Measurements from ENCODE around the gene SPEG.

DNA sequence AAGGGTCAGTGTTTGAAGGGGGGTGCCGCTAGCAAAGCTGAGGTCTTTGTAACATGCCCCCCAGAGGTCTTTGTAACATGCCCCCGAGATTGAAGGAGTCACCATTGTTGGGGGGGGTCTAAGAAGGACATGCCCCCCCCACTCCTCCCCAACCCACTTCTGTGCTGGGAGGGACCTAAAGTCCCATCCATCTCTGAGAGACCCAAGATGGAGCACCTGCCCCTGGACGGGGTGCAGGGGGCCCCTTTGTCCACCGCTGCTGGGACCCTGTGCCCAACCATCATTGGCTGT lies 73.7 kb downstream of the SPEG start:
- no peak for TF ChIP-seq EZH2 (IDR thresholded peaks at IDR 0.05; ENCODE audit: borderline replicate concordance, low read depth, low read length, severe bottlenecking)
- TF ChIP-seq, protein P1, sequence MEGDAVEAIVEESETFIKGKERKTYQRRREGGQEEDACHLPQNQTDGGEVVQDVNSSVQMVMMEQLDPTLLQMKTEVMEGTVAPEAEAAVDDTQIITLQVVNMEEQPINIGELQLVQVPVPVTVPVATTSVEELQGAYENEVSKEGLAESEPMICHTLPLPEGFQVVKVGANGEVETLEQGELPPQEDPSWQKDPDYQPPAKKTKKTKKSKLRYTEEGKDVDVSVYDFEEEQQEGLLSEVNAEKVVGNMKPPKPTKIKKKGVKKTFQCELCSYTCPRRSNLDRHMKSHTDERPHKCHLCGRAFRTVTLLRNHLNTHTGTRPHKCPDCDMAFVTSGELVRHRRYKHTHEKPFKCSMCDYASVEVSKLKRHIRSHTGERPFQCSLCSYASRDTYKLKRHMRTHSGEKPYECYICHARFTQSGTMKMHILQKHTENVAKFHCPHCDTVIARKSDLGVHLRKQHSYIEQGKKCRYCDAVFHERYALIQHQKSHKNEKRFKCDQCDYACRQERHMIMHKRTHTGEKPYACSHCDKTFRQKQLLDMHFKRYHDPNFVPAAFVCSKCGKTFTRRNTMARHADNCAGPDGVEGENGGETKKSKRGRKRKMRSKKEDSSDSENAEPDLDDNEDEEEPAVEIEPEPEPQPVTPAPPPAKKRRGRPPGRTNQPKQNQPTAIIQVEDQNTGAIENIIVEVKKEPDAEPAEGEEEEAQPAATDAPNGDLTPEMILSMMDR (IDR thresholded peaks at IDR 0.05; ENCODE audit: extremely low read depth in 1 of 2, insufficient read depth in 1 of 2, low read depth in 1 of 2, low read length in 2 of 2) = no peak
